Activated B cell treated with CpG ODN at 0.5 μM for 24 hours (primary cell): ENCODE data around the gene CSMD2. TPM values are rescaled to one million over a fixed set of nuclear protein-coding genes. Genes with fewer than 3 reads are reported as not detected.

Experiments used
- ATAC-seq: fragments of 200-7000 bp; cut with Tn5 transposase; one replicate; pipeline ENCODE4 v1.10.0; 2021; ENCODE audit warnings: low read depth, mild to moderate bottlenecking, moderate library complexity
- CTCF ChIA-PET: fragments of 350-600 bp; sonication (Branson Sonifier 250); formaldehyde crosslinking; loops from one replicate; lab custom pipeline; 2021; ENCODE audit warnings: antibody characterized with exemption; lab: Charles Lee
- POLR2A ChIA-PET: fragments of 350-600 bp; sonication (Branson Sonifier 250); formaldehyde crosslinking; loops from one replicate; lab custom pipeline; 2021; ENCODE audit warnings: antibody characterized with exemption; lab: Charles Lee
- DNase-seq: peaks from one replicate; pipeline ENCODE4 v3.0.0; 2022
- H3K27ac Mint-ChIP-seq: one replicate; pipeline ENCODE4 v1.8.0; 2020; ENCODE audit warnings: mixed read lengths
- H3K27me3 Mint-ChIP-seq: one replicate; pipeline ENCODE4 v1.8.0; 2021; ENCODE audit warnings: mixed read lengths
- H3K36me3 Mint-ChIP-seq: one replicate; pipeline ENCODE4 v1.8.0; 2021; ENCODE audit warnings: low read depth, mixed read lengths
- H3K4me1 Mint-ChIP-seq: one replicate; pipeline ENCODE4 v1.8.0; 2021; ENCODE audit warnings: mixed read lengths
- H3K4me3 Mint-ChIP-seq: one replicate; pipeline ENCODE4 v1.8.0; 2020; ENCODE audit warnings: mild to moderate bottlenecking, mixed read lengths
- H3K9me3 Mint-ChIP-seq: one replicate; pipeline ENCODE4 v1.8.0; 2020; ENCODE audit warnings: mixed read lengths
- intact Hi-C: fragments of 100-400 bp; cut with micrococcal nuclease; formaldehyde crosslinking; loops from one replicate; pipeline ENCODE4 v1.15.1; 2024
- total RNA-seq: library from RNA; stranded (reverse); gene quantifications from 2 replicates; pipeline ENCODE4 v1.2.3, GENCODE V29; 2022
- TF ChIP-seq, protein P1 (sequence below): fragments of 200-600 bp; IDR thresholded peaks from one replicate; pipeline ENCODE4 v1.8.0; 2022; ENCODE audit warnings: antibody characterized with exemption, mild to moderate bottlenecking

The CSMD2 gene
- total RNA-seq, 1 donor from 2014 or later: not detected

DNA sequence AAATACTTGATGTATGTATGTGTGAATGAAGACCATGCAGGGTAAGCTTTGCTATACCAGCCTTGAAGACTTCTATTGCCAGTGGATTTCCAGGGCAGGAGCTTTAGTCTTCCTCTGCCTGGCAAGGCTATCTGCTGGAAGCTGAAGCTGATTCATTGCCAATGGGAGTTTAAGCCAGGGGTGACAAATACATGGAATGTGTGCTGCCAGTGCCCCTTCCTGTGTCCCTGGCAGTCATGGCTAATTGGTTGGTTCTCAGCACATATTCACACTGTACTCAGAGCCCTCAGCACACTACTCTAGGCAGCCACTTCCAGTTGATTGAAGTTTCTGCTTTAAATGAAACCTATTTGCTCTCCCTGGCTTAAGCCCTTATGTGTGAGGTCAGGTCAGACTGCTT lies 691.1 kb downstream of the CSMD2 start:
- no peaks in the 10 kb centered on the region for H3K9me3 Mint-ChIP-seq
- no peak overlapping the region for H3K4me3 Mint-ChIP-seq

DNA sequence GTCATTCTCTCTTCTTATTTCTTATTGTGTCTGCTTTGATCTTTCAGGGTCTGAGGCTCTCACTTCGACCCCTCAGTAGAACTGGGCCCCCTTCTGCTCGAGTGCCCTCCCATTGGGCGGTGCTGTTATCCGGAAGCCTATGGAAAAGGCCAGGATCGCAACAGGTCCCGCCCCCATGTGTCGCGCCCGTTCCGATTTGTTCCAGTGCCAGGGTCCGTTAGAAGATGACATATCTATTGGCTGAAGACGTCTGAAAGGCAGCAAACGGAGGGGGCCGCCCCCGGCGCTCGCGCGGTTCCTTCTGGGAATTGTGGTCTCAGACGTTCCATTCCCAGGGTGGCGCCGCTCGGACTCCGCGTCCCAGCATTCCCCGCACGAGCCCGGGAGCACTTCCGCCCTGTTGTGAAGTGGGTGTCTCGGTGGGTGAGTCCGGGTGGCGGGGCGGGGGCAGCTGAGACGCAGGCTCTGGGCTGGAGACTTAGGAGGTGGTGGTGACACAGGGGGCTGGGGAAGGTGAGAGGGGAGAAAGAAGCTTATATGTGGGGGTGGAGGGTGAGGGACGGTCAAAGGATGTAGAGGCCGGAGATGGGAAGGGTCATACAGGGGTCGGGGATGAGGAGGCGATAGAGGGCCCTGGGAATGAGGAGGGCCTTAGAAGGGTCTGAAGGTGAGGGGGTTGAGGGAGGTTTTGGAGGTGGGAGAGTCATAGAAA lies 692.6 kb downstream of the CSMD2 start, which contains the start of gene ZSCAN20:
Gene ZSCAN20 (plus strand): TSS at position 377 of the 712 bp plus-strand sequence. CDS start 6,644 bp downstream, outside the sequence.
- Mint-ChIP-seq H3K9me3 (no peaks in the 10 kb centered on the region), H3K27me3 (no peaks in the 10 kb centered on the region), H3K27ac (peak within 1 kb of the TSS; percentile 27), H3K36me3 (no peaks in the 10 kb centered on the region), H3K4me3 (peak within 1 kb of the TSS; percentile 83), H3K4me1 (peaks cover 24% of the 10 kb centered on the region)
- ATAC-seq (peak; percentile 97), DNase-seq (peak; percentile 76)
- intact Hi-C loops: loop anchor here (1.0 to 5.0 kb wide), 5 partner anchors 41 to 820 kb away; partner anchors contain the start of genes PHC2, RBBP4, TRIM62 and ZBTB8OS
- TF ChIP-seq, protein P1, sequence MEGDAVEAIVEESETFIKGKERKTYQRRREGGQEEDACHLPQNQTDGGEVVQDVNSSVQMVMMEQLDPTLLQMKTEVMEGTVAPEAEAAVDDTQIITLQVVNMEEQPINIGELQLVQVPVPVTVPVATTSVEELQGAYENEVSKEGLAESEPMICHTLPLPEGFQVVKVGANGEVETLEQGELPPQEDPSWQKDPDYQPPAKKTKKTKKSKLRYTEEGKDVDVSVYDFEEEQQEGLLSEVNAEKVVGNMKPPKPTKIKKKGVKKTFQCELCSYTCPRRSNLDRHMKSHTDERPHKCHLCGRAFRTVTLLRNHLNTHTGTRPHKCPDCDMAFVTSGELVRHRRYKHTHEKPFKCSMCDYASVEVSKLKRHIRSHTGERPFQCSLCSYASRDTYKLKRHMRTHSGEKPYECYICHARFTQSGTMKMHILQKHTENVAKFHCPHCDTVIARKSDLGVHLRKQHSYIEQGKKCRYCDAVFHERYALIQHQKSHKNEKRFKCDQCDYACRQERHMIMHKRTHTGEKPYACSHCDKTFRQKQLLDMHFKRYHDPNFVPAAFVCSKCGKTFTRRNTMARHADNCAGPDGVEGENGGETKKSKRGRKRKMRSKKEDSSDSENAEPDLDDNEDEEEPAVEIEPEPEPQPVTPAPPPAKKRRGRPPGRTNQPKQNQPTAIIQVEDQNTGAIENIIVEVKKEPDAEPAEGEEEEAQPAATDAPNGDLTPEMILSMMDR: no peak
- ChIA-PET CTCF (interaction anchor here (0.8 to 7.7 kb wide), 6 partner anchors 10 to 176 kb away, joined by 3 to 143 read pairs (median 4); no protein-coding TSS in a partner anchor), POLR2A (interaction anchor here (1.1 to 1.6 kb wide), 2 partner anchors 176 to 345 kb away, joined by 4 to 6 read pairs; no protein-coding TSS in a partner anchor)

More for the DNA sequence above, 691.1 kb downstream of the CSMD2 start:
- intact Hi-C loops: loop anchor here (5.0 kb wide), 3 partner anchors 127 to 822 kb away; partner anchors contain the start of genes RBBP4, TRIM62 and ZBTB8OS
- ATAC-seq (no peak), DNase-seq (no peak)
- TF ChIP-seq, protein P1: no peak
- ChIA-PET POLR2A (no interaction called here), CTCF (interaction anchor here (1.3 kb wide), 1 partner anchor 178 kb away, joined by 5 read pairs; no protein-coding TSS in a partner anchor)
- Mint-ChIP-seq H3K27me3 (no peaks in the 10 kb centered on the region), H3K36me3 (no peaks in the 10 kb centered on the region), H3K27ac (no peak overlapping the region), H3K4me1 (peaks cover 24% of the 10 kb centered on the region)

DNA sequence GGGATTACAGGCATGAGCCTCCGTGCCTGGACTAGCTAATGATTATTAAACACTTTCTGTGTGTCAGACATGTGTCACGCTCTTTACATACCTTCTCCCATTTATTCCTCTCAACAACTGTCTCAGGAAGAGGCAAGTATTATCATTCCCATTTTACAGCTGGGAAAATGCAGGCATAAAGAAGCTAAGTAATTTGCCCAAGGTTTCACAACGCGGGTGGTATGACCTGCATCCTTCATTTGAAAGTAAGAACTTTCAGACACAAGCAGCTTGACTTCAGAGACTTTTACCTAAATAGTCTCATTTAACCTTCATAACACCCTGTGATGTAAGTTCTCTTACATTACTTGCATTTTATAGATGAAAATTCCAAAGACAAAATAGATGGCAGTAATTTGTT lies 693.6 kb downstream of the CSMD2 start:
- Mint-ChIP-seq H3K4me3 (no peak overlapping the region), H3K9me3 (no peaks in the 10 kb centered on the region), H3K27ac (no peak overlapping the region), H3K27me3 (no peaks in the 10 kb centered on the region), H3K36me3 (no peaks in the 10 kb centered on the region), H3K4me1 (peaks cover 24% of the 10 kb centered on the region)
- ChIA-PET CTCF (interaction anchor here (0.9 to 7.7 kb wide), 12 partner anchors 9 to 335 kb away, joined by 3 to 143 read pairs (median 4); no protein-coding TSS in a partner anchor), POLR2A (interaction anchor here (1.1 to 1.6 kb wide), 2 partner anchors 175 to 344 kb away, joined by 4 to 6 read pairs; no protein-coding TSS in a partner anchor)
- DNase-seq: no peak
- no peak for ATAC-seq
- intact Hi-C loops: loop anchor here (2.0 to 5.0 kb wide), 4 partner anchors 124 to 819 kb away; partner anchors contain the start of genes RBBP4, TRIM62 and ZBTB8OS
- TF ChIP-seq, protein P1: no peak

DNA sequence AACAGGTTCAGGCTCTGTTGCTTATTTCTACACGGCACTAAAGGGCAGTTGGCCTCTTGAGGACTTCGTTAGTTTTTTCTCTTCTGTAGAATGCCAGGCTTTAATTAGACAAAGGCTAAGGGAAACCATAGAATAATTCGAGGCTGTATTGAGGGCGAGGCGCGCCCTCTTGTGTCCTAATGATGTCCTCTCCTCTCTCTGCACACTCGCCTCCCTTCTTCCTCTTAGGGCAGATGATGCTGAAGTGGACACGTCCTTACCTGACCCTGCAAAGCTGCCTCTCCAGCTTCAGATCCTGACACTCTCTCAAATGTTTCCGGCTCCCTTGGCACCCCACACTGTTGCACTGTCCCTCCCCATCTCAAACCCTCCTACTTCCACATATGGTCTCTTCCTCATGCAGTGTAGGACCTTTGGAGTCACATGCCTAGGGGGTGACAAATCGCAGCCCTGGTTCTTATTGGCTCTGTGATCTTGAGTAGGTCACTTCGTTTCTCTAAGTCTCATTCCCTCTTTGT lies 694.5 kb downstream of the CSMD2 start:
- intact Hi-C loops: loop anchor here (1.0 to 5.0 kb wide), 8 partner anchors 103 to 818 kb away; partner anchors contain the start of genes RBBP4, TRIM62 and ZBTB8OS
- no peaks in the 10 kb centered on the region for H3K9me3 Mint-ChIP-seq
- ATAC-seq: peak; percentile 36
- no peaks in the 10 kb centered on the region for H3K27me3 Mint-ChIP-seq
- ChIA-PET POLR2A (no interaction called here), CTCF (interaction anchor here (0.6 to 7.7 kb wide), 12 partner anchors 9 to 334 kb away, joined by 3 to 143 read pairs (median 4); no protein-coding TSS in a partner anchor)
- TF ChIP-seq, protein P1: no peak
- no peak overlapping the region for H3K27ac Mint-ChIP-seq
- peak; percentile 39 for DNase-seq
- peaks cover 24% of the 10 kb centered on the region for H3K4me1 Mint-ChIP-seq
- peak overlapping the region; percentile 49 for H3K4me3 Mint-ChIP-seq
- no peaks in the 10 kb centered on the region for H3K36me3 Mint-ChIP-seq
